Fibroblast of lung (primary cell): ENCODE measurements around the gene MAPK8.

Experiments used
- EZH2 ChIP-seq: IDR thresholded peaks from 2 replicates; pipeline ENCODE4 v1.5.1; 2012; ENCODE audit warnings: low read length, control low read depth, mild to moderate bottlenecking; ENCODE audit errors: missing control alignments
- TF ChIP-seq, protein P1 (sequence below), 2 donors: IDR thresholded peaks in 1 of 2; conservative IDR thresholded peaks in 1 of 2; 1 replicate in 1 of 2; 2 replicates in 1 of 2; pipeline ENCODE4 v1.5.1; 2011 to 2012; ENCODE audit warnings: low read length in 2 of 2, control low read depth in 1 of 2, inconsistent platforms in 1 of 2, low read depth in 1 of 2, mild to moderate bottlenecking in 1 of 2

DNA sequence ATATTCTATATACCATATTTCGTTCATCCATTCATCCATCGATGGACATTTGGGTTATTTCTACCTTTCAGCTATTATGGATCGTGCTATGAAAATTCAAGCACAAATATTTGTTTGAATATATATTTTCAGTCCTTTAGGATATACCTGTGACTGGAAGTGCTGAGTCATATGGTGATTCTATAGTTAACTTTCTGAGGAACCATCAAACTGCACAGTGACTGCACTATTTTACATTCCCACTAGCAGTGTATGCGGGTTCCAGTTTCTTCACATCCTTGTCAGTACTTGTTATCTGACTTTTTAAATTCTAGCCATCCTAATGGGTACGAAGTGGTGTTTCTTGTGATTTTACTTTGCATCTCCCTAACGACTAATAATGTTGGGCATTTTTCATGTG, 104.0 kb downstream of the MAPK8 start:
- TF ChIP-seq, protein P1, sequence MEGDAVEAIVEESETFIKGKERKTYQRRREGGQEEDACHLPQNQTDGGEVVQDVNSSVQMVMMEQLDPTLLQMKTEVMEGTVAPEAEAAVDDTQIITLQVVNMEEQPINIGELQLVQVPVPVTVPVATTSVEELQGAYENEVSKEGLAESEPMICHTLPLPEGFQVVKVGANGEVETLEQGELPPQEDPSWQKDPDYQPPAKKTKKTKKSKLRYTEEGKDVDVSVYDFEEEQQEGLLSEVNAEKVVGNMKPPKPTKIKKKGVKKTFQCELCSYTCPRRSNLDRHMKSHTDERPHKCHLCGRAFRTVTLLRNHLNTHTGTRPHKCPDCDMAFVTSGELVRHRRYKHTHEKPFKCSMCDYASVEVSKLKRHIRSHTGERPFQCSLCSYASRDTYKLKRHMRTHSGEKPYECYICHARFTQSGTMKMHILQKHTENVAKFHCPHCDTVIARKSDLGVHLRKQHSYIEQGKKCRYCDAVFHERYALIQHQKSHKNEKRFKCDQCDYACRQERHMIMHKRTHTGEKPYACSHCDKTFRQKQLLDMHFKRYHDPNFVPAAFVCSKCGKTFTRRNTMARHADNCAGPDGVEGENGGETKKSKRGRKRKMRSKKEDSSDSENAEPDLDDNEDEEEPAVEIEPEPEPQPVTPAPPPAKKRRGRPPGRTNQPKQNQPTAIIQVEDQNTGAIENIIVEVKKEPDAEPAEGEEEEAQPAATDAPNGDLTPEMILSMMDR (conservative IDR thresholded peaks at IDR 0.05 in 1 of 2, IDR thresholded peaks at IDR 0.05 in 1 of 2; ENCODE audit: low read depth in 1 of 2, low read length in 2 of 2) = no peak
- TF ChIP-seq EZH2 = no peak
